ENCODE results near the gene AKAP6.

- no peak for TF ChIP-seq POLR2A (IDR thresholded peaks at IDR 0.05; ENCODE audit: low read depth, low read length)
- no peak for TF ChIP-seq TAF1 (IDR thresholded peaks at IDR 0.05; ENCODE audit: low read depth, low read length)
- no peak for TF ChIP-seq POLR2AphosphoS5 (IDR thresholded peaks at IDR 0.05; ENCODE audit: low read depth, low read length)
Measured at GRCh38 chr14:32625211-32625610, 296.1 kb downstream of the AKAP6 start.

Measured in GM12891 (cell line).